GM18507 (cell line): ENCODE data around the gene CCDC61.
A peak's percentile ranks its signal among the peaks of the same experiment; 100 is the strongest.

Source experiments
- DNase-seq: peaks from one replicate; pipeline ENCODE4 v3.0.0; 2011; ENCODE audit warnings: low read depth; ENCODE audit not compliant: insufficient read length; ENCODE audit errors: extremely low spot score
- FAIRE-seq: peaks from 2 replicates; lab custom pipeline; 2011; peaks lifted over from hg19 to GRCh38; lab: Jason Lieb, UNC

Gene CCDC61

GRCh38 chr19:46014534-46014933 lies 19.3 kb downstream of the CCDC61 start:
- FAIRE-seq (no peak), DNase-seq (no peak)

GRCh38 chr19:46014941-46015686 lies 19.8 kb downstream of the CCDC61 start:
- DNase-seq (no peak), FAIRE-seq (no peak)

- no peak for FAIRE-seq
- no peak for DNase-seq
Observed at GRCh38 chr19:46015687-46016425, 20.6 kb downstream of the CCDC61 start.

GRCh38 chr19:46016426-46017094 lies 21.3 kb downstream of the CCDC61 start:
- DNase-seq (peak; percentile 88), FAIRE-seq (peak; percentile 81)

GRCh38 chr19:46017095-46017429 lies 21.8 kb downstream of the CCDC61 start:
- DNase-seq = no peak
- no peak for FAIRE-seq

- FAIRE-seq = no peak
Observed at GRCh38 chr19:46017874-46018675, 22.8 kb downstream of the CCDC61 start.

GRCh38 chr19:46018729-46019251 lies 23.5 kb downstream of the CCDC61 start:
- no peak for FAIRE-seq

More at GRCh38 chr19:46017874-46018675, 22.8 kb downstream of the CCDC61 start:
- no peak for DNase-seq

GRCh38 chr19:46019270-46019669 lies 24.0 kb downstream of the CCDC61 start:
- FAIRE-seq (no peak), DNase-seq (no peak)

More at GRCh38 chr19:46018729-46019251, 23.5 kb downstream of the CCDC61 start:
- no peak for DNase-seq

GRCh38 chr19:46020819-46021125 lies 25.5 kb downstream of the CCDC61 start:
- DNase-seq (no peak), FAIRE-seq (no peak)

GRCh38 chr19:46021531-46022041 lies 26.3 kb downstream of the CCDC61 start:
- FAIRE-seq (no peak), DNase-seq (no peak)

GRCh38 chr19:46022061-46022430 lies 26.8 kb downstream of the CCDC61 start:
- no peak for FAIRE-seq

GRCh38 chr19:46022431-46023310 lies 27.4 kb downstream of the CCDC61 start, which contains the start of gene PGLYRP1:
Gene PGLYRP1, minus strand, starts transcription at chr19:46023053. Its CDS starts 32 bp downstream, at chr19:46023021.
- FAIRE-seq (no peak), DNase-seq (no peak)

More at GRCh38 chr19:46022061-46022430, 26.8 kb downstream of the CCDC61 start:
- DNase-seq = no peak

- DNase-seq (no peak), FAIRE-seq (no peak)
Observed at GRCh38 chr19:46023311-46023779, 28.1 kb downstream of the CCDC61 start.

GRCh38 chr19:46025835-46026234 lies 30.6 kb downstream of the CCDC61 start:
- FAIRE-seq (no peak), DNase-seq (no peak)

- FAIRE-seq = no peak
- no peak for DNase-seq
Observed at GRCh38 chr19:46030812-46031550, 35.7 kb downstream of the CCDC61 start.

- FAIRE-seq (no peak), DNase-seq (no peak)
Observed at GRCh38 chr19:46031781-46032596, 36.7 kb downstream of the CCDC61 start.

GRCh38 chr19:46032597-46033025 lies 37.3 kb downstream of the CCDC61 start:
- no peak for DNase-seq
- FAIRE-seq = no peak
